Breast epithelium (tissue), 4 donors: ENCODE measurements around the gene SDC1. TPM values are rescaled to one million over a fixed set of nuclear protein-coding genes. Genes with fewer than 3 reads are reported as not detected.

Experiments used
- DNase-seq, 2 donors: peaks; one replicate each; pipeline ENCODE4 v3.0.0-alpha.2; 2019; ENCODE audit warnings: low spot score in 2 of 2
- H3K27ac ChIP-seq, 2 donors: fragments of 200-600 bp; sonication (generic) in 1 of 2; one replicate each; pipeline ENCODE4 v1.5.1; 2016 to 2019; ENCODE audit warnings: mild to moderate bottlenecking in 1 of 2
- H3K27me3 ChIP-seq, 2 donors: fragments of 200-600 bp; sonication (generic) in 1 of 2; one replicate each; pipeline versions ENCODE4 v1.5.1 to v1.6.0; 2017 to 2019; ENCODE audit warnings: control low read depth in 1 of 2, mild to moderate bottlenecking in 1 of 2
- H3K36me3 ChIP-seq: fragments of 200-600 bp; one replicate; pipeline ENCODE4 v1.5.1; 2019
- H3K4me1 ChIP-seq, 2 donors: fragments of 200-600 bp; sonication (generic); one replicate each; pipeline ENCODE4 v1.5.1; 2016 to 2019; ENCODE audit warnings: control low read depth in 1 of 2
- H3K4me3 ChIP-seq, 3 donors: fragments of 200-600 bp; sonication (generic); 1 replicate in 2 of 3; 2 replicates in 1 of 3; pipeline ENCODE4 v1.5.1; 2016 to 2019; ENCODE audit warnings: mild to moderate bottlenecking in 3 of 3, moderate library complexity in 2 of 3
- H3K9me3 ChIP-seq, 2 donors: fragments of 200-600 bp; sonication (generic) in 1 of 2; one replicate each; pipeline ENCODE4 v1.5.1; 2016 to 2019; ENCODE audit warnings: control low read depth in 1 of 2
- CTCF ChIP-seq, 3 donors: fragments of 450-650 bp; IDR thresholded peaks; one replicate each; pipeline ENCODE4 v1.5.1; 2016 to 2017; ENCODE audit warnings: antibody characterized with exemption in 3 of 3, mild to moderate bottlenecking in 3 of 3, moderate library complexity in 3 of 3
- POLR2A ChIP-seq: fragments of 450-650 bp; IDR thresholded peaks from one replicate; pipeline ENCODE4 v1.6.1; 2016; ENCODE audit warnings: antibody characterized with exemption, mild to moderate bottlenecking, moderate library complexity
- POLR2AphosphoS5 ChIP-seq, 3 donors: sonication (generic); formaldehyde crosslinking; IDR thresholded peaks; one replicate each; pipeline ENCODE4 v1.6.1; 2017; ENCODE audit warnings: antibody characterized with exemption in 3 of 3
- intact Hi-C: fragments of 100-400 bp; cut with DNase I; formaldehyde crosslinking; loops from one replicate; pipeline ENCODE4 v1.15.1; 2023; ENCODE audit warnings: low total_unique reads
- total RNA-seq, 3 donors: library from RNA; depleted of rRNA; stranded (reverse); fragments of >200 nt; gene quantifications; one replicate each; pipeline ENCODE4 v1.1.0, GENCODE V29; 2016

Gene SDC1
- total RNA-seq, 3 donors from 2014 or later: 2.6 to 51.8 (median 38.7) TPM

- no peaks in the 10 kb centered on the region for H3K36me3 ChIP-seq
- no peaks in the 10 kb centered on the region for H3K27me3 ChIP-seq
- H3K4me1 ChIP-seq: no peaks in the 10 kb centered on the region
- no peaks in the 10 kb centered on the region for H3K9me3 ChIP-seq
- H3K4me3 ChIP-seq: peak overlapping the region in 1 of 3 donors; percentile 28
- DNase-seq: peak in 1 of 2 donors; percentile 83
- intact Hi-C loops: no loop called here
- TF ChIP-seq POLR2A: no peak
- H3K27ac ChIP-seq: peak overlapping the region; percentile 68 to 79
These were observed 52.5 kb downstream of the SDC1 start for GRCh38 chr2:20172273-20173055.

GRCh38 chr2:20171445-20171977 lies 53.4 kb downstream of the SDC1 start:
- H3K4me3 ChIP-seq: no peak overlapping the region
- H3K9me3 ChIP-seq: no peaks in the 10 kb centered on the region
- H3K27me3 ChIP-seq: no peaks in the 10 kb centered on the region
- H3K27ac ChIP-seq: peak overlapping the region; percentile 68 to 79
- no peaks in the 10 kb centered on the region for H3K36me3 ChIP-seq
- no peak for DNase-seq
- intact Hi-C loops: no loop called here
- TF ChIP-seq CTCF (IDR thresholded peaks at IDR 0.05) (no peak), POLR2AphosphoS5 (IDR thresholded peaks at IDR 0.05) (no peak), POLR2A (no peak)
- H3K4me1 ChIP-seq: no peaks in the 10 kb centered on the region

GRCh38 chr2:20170704-20171250 lies 54.2 kb downstream of the SDC1 start:
- intact Hi-C loops: no loop called here
- H3K27ac ChIP-seq: peak overlapping the region in 1 of 2 donors; percentile 68
- no peaks in the 10 kb centered on the region for H3K9me3 ChIP-seq
- no peaks in the 10 kb centered on the region for H3K36me3 ChIP-seq
- no peak for DNase-seq
- no peak for TF ChIP-seq POLR2AphosphoS5 (IDR thresholded peaks at IDR 0.05)
- no peaks in the 10 kb centered on the region for H3K4me1 ChIP-seq
- H3K27me3 ChIP-seq: no peaks in the 10 kb centered on the region
- no peak overlapping the region for H3K4me3 ChIP-seq

GRCh38 chr2:20169796-20170703 lies 54.9 kb downstream of the SDC1 start:
- no peaks in the 10 kb centered on the region for H3K36me3 ChIP-seq
- H3K4me3 ChIP-seq: no peak overlapping the region
- H3K27ac ChIP-seq: no peak overlapping the region
- no peak for TF ChIP-seq CTCF (IDR thresholded peaks at IDR 0.05)
- TF ChIP-seq POLR2A: no peak
- TF ChIP-seq POLR2AphosphoS5 (IDR thresholded peaks at IDR 0.05): no peak
- no peaks in the 10 kb centered on the region for H3K4me1 ChIP-seq
- H3K27me3 ChIP-seq: no peaks in the 10 kb centered on the region
- DNase-seq: no peak
- no peaks in the 10 kb centered on the region for H3K9me3 ChIP-seq
- intact Hi-C loops: no loop called here

- TF ChIP-seq CTCF (IDR thresholded peaks at IDR 0.05) (no peak), POLR2AphosphoS5 (IDR thresholded peaks at IDR 0.05) (no peak), POLR2A (no peak)
- Histone ChIP-seq H3K27me3 (no peaks in the 10 kb centered on the region), H3K4me1 (no peaks in the 10 kb centered on the region), H3K36me3 (no peaks in the 10 kb centered on the region), H3K4me3 (no peak overlapping the region), H3K9me3 (no peaks in the 10 kb centered on the region), H3K27ac (no peak overlapping the region)
- intact Hi-C loops: no loop called here
- no peak for DNase-seq
These were observed 55.9 kb downstream of the SDC1 start for GRCh38 chr2:20168727-20169696.
